Embryonic facial prominence (tissue), 1 donor: ENCODE measurements around the gene COQ10B.
"Not testable (repeated sequence)": the region's sequence is repeated elsewhere in the genome, so short reads cannot be mapped to it uniquely, and the experiment has no call there.

ENCODE experiments used
- DNase-seq: peaks from one replicate; pipeline ENCODE4 v3.0.0-alpha.2; 2016; ENCODE audit errors: extremely low spot score

The COQ10B gene

GRCh38 chr2:197453123-197453913, at the start of gene COQ10B:
Gene COQ10B, plus strand, starts transcription at chr2:197453552. Its CDS starts 9 bp downstream, at chr2:197453561.
- peak; percentile 99 for DNase-seq

- DNase-seq = no peak
Measured at GRCh38 chr2:197405582-197405981, 47.8 kb upstream of the COQ10B start.

GRCh38 chr2:197414039-197414438, 39.3 kb upstream of the COQ10B start:
- DNase-seq = no peak

GRCh38 chr2:197414515-197414914, 38.8 kb upstream of the COQ10B start:
- no peak for DNase-seq

- no peak for DNase-seq
Measured at GRCh38 chr2:197416268-197416667, 37.1 kb upstream of the COQ10B start.

DNA sequence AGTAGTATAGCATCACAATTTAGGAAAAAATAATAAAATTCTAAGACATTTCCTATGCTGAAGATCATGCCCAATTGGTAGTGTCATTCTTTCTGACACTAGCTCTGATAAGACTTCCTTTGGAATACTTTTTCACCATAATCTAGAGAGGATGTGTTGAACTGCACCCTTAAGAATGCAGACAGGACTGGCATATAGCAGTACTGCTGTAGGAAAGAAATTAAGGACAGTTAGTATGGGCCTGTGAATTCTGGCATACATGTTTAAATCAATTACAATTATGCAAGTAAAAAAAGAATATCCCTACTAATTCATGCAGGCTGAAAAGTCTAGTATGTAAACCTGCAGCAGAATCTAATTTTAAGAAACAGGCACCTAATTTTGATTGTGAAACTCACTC, 33.9 kb upstream of the COQ10B start:
- DNase-seq = no peak

DNA sequence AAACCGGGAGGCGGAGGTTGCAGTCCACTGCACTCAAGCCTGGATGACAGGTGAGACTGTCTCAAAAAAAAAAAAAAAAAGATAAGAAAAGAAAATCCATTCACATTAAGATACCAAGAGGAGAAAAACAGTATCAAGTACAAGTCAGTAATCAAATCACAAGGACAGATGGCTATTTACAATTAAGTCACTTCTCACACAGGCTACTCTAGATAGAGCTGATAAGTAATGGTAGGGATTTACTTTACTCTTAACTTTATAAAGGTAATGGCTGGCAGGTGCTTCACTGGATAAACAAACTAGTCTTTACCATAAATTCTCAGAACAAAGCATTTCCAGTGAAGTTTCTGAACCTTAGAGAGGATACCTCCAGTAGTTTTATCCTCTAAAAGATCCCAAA, 30.0 kb upstream of the COQ10B start:
- DNase-seq = no peak

DNA sequence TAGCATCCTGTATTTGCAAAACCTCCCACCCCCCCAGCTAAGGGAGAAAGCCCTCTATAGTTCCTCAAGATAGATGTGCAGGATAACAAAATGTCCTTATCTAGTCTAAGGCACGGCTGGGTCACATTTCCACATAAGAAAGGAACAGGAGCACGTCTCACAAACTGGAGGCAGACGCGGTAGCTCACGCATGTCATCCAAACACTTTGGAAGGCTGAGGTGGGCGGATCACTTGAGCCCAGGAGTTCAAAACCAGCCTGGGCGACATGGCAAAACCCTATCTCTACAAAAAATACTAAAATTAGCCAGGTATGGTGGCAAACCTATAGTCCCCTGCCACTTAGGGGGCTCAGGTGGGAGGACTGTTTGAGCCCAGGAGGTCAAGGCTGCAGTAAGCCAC, 27.8 kb upstream of the COQ10B start:
- no peak for DNase-seq

- no peak for DNase-seq
Measured at GRCh38 chr2:197426723-197427603, 26.4 kb upstream of the COQ10B start.

- DNase-seq = no peak
Measured at GRCh38 chr2:197427986-197428385, 25.4 kb upstream of the COQ10B start.

DNA sequence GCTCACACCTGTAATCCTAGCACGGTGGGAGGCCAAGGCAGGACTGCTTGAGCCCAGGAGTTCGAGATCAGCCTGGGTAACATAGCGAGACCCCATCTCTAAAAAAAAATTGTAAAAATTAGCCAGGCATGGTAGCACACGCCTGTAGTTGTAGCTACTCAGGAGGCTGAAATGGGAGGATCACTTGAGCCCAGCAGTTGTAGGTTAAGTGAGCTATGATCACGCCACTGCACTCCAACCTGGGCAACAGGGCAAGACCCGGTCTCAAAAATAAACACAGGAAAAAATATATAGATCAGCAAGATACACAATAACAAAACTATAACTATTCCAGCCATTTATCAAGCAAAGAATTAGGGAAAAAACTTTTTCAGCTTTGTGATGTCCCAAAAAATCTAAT, 21.5 kb upstream of the COQ10B start:
- no peak for DNase-seq

DNA sequence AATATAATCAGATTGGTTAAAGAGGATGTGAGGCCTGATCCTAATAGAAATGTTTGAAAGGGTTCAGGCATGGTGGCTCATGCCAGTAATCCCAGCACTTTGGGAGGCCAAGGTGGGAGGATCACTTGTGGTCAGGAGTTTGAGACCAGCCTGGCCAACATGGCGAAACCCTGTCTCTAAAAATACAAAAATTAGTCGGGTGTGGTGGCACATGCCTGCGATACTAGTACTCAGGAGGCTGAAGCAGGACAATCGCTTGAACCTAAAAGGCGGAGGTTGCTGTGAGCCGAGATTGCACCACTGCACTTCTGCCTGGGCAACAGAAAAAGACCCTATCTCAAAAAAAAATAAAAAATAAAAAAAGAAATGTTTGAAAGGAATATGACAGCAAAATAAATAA, 20.8 kb upstream of the COQ10B start:
- not testable (repeated sequence) for DNase-seq

DNA sequence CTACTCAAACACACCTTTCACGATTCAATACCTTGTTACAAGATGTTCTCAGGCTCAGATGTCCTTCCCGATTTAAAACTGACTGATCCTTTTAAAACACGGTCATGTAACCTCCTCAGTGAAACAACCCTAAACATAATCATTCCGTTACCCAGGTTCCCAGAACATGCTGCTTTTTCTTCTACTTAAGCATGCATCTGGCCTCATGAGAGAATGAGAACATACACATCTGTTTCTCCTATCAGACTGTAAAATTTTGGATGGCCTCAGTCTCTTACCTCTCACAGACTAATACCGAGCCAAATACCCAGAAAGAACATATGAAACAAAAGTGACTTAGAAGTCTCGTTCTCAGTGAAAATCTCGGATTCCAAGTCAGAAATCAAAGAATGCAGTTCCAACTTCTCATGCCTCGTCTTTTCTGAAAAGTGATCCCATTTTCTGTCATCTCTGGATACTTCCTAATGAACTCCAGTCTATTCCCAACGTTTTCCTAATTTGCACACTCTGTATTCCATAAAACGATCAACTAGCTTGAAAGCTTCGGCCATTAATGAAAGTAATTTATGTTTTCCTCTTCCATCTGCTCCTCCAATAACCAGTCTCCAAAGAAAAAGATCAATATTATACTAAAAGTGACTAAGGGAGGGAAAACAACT, 19.4 kb upstream of the COQ10B start:
- peak; percentile 14 for DNase-seq

GRCh38 chr2:197434541-197435513, 18.5 kb upstream of the COQ10B start, which contains the start of gene SF3B1:
Gene SF3B1, minus strand, starts transcription at chr2:197435028. Its CDS starts 29 bp downstream, at chr2:197434999.
- peak; percentile 91 for DNase-seq

DNA sequence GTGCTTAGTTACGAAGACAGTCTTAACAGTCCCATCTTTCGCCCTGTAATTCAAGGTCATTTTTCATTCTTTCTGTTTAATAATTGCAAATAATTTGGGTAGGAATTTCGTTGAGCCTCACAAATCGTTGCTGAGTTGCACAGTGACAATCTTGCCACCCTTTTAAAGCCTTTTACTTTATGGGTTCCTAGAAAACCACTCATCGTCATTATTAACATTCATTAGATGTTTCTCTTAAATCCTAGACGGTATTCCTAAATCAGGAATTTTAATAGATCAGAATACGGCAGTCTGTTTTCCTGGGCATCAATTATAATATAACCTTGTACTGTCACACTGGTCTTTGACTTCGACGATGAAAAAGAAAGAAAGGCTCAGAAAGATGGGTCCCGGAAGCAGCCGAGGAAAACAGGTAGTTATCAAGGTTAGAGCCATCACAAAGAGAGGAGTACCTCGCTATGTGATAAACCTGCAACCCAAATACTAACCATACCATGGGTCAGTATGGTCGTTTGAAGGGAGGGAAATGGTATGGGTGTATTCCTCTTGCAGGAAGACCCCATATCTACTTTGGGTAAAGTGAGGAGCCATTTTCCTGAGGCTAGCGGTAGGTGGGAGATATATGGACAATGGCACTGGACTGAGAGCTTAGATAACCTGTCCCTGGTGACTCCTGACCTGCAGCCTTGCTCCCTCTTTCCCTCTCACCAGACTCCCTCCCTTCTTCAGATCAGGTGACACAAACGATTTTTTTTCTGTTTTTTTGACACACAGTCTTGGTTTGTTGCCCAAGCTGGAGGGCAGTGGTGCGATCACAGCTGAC, 17.5 kb upstream of the COQ10B start:
- DNase-seq = no peak

DNA sequence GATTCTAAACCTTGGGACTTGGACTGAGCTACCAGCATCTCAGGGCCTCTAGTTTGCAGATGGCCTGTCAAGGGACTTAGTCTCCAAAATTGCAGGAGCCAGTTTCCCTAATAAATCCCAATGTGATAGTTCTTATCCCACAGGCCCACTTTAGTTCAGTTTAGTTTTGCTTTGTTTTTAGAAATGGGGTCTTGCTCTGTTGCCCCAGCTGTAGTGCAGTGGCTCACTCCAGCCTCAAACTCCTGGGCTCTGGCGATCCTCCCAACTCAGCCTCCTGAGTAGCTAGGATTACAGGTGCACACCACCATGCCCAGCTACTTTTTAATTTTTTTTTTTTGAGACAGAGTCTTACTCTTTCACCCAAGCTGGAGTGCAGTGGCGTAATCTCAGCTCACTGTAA, 16.0 kb upstream of the COQ10B start:
- no peak for DNase-seq

- DNase-seq = no peak
Measured at GRCh38 chr2:197442857-197443256, 10.5 kb upstream of the COQ10B start.

GRCh38 chr2:197445746-197446145, 7.6 kb upstream of the COQ10B start:
- no peak for DNase-seq

- no peak for DNase-seq
Measured at GRCh38 chr2:197446844-197447243, 6.5 kb upstream of the COQ10B start.

- DNase-seq = no peak
Measured at GRCh38 chr2:197450465-197450864, 2.9 kb upstream of the COQ10B start.
